ENCODE data around the gene STARD4. TPM values are rescaled to one million over a fixed set of nuclear protein-coding genes. Genes with fewer than 3 reads are reported as not detected.

STARD4 gene
- total and polyA plus RNA-seq, 9 of the 15 experiments (the other 6 are each of a cell fraction or from before 2014, with no cell fraction given) = 28.4 to 88.0 (median 34.0) TPM

DNA sequence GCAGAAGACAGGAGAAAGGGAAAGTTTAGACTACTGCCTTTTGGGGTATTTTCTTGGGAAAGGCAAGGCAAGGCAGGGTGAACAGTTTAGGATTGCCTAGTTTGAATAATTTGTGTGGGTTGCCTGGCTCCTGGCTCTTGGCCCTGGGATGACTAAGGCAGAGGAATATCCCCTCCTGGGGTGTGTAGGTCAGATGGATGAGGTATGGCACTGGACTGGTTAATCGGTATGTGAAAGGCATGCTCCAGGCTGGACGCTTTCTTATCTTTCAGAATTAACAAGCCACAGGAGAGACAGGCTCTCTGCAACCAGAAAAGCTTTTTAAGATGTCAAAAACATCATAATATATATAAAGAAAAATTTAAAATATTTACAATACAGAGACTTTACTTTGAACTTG is 58.6 kb downstream of the STARD4 start:
- CTCF ChIA-PET (ENCODE audit: low intra/inter-chr PET ratio) = no interaction called here
- H3K9me1 ChIP-seq (ENCODE audit: control insufficient read depth, insufficient read depth, low read length) = no peaks in the 10 kb centered on the region
- peaks cover 0 to 6% of the 10 kb centered on the region in 2 experiments; a peak in 4 of 5 replicates for H3K27me3 ChIP-seq (ENCODE audit: control insufficient read depth in 2 of 2, insufficient read depth in 2 of 2, low read length in 2 of 2)
- H3K27ac ChIP-seq (ENCODE audit: extremely low read depth, low read depth, low read length) = no peak overlapping the region
- H4K20me1 ChIP-seq (replicated peaks; ENCODE audit: control insufficient read depth, insufficient read depth, low read length) = no peaks in the 10 kb centered on the region
- no peak for FAIRE-seq
- H3K36me3 ChIP-seq (ENCODE audit: control insufficient read depth, insufficient read depth, low read length) = no peaks in the 10 kb centered on the region
- H3K9me3 ChIP-seq (replicated peaks; ENCODE audit: control insufficient read depth, insufficient read depth, low read depth, low read length) = no peaks in the 10 kb centered on the region
- no peak overlapping the region for H2AFZ ChIP-seq (ENCODE audit: low read depth, low read length)
- no peak overlapping the region for H3K4me2 ChIP-seq (ENCODE audit: insufficient read depth, low read length)
- no peak overlapping the region for H3K9ac ChIP-seq (ENCODE audit: insufficient read depth in 1 of 2, low read depth in 2 of 2, low read length in 2 of 2)
- no peaks in the 10 kb centered on the region for H3K4me1 ChIP-seq (replicated peaks in 1 of 2; ENCODE audit: control insufficient read depth in 2 of 2, insufficient read depth in 2 of 2, low read length in 2 of 2)
- no peaks in the 10 kb centered on the region for H3K79me2 ChIP-seq (ENCODE audit: control insufficient read depth, insufficient read depth, low read length)
- ATAC-seq = no peak
- in situ Hi-C loops (cut with MboI) = no loop called here
- intact Hi-C loops (cut with micrococcal nuclease) = no loop called here
- WGBS (ENCODE audit: insufficient coverage, low coverage, missing lambda C conversion rate) = 3% methylated on average over 2 of the region's 2 CpGs
- no TSS peak for BruUV-seq (replicated peaks)
- no peak for DNase-seq (ENCODE audit: extremely low read depth in 1 of 4, low spot score in 3 of 4)
- no peak overlapping the region for H3K4me3 ChIP-seq
- POLR2A ChIA-PET = no interaction called here
- TF ChIP-seq CBFA2T2 (conservative IDR thresholded peaks at IDR 0.05) = no peak
- TF ChIP-seq, protein P1, sequence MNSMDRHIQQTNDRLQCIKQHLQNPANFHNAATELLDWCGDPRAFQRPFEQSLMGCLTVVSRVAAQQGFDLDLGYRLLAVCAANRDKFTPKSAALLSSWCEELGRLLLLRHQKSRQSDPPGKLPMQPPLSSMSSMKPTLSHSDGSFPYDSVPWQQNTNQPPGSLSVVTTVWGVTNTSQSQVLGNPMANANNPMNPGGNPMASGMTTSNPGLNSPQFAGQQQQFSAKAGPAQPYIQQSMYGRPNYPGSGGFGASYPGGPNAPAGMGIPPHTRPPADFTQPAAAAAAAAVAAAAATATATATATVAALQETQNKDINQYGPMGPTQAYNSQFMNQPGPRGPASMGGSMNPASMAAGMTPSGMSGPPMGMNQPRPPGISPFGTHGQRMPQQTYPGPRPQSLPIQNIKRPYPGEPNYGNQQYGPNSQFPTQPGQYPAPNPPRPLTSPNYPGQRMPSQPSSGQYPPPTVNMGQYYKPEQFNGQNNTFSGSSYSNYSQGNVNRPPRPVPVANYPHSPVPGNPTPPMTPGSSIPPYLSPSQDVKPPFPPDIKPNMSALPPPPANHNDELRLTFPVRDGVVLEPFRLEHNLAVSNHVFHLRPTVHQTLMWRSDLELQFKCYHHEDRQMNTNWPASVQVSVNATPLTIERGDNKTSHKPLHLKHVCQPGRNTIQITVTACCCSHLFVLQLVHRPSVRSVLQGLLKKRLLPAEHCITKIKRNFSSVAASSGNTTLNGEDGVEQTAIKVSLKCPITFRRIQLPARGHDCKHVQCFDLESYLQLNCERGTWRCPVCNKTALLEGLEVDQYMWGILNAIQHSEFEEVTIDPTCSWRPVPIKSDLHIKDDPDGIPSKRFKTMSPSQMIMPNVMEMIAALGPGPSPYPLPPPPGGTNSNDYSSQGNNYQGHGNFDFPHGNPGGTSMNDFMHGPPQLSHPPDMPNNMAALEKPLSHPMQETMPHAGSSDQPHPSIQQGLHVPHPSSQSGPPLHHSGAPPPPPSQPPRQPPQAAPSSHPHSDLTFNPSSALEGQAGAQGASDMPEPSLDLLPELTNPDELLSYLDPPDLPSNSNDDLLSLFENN (IDR thresholded peaks at IDR 0.05; ENCODE audit: low read depth in 2 of 2, low read length in 2 of 2) = no peak
- no peak for TF ChIP-seq ETV6 (IDR thresholded peaks at IDR 0.05; ENCODE audit: borderline replicate concordance in 1 of 2, low read depth in 2 of 2, low read length in 1 of 2)
- TF ChIP-seq ETV6 (CRISPR knock-in tag; IDR thresholded peaks at IDR 0.05; ENCODE audit: borderline replicate concordance) = no peak
- TF ChIP-seq, protein P2, sequence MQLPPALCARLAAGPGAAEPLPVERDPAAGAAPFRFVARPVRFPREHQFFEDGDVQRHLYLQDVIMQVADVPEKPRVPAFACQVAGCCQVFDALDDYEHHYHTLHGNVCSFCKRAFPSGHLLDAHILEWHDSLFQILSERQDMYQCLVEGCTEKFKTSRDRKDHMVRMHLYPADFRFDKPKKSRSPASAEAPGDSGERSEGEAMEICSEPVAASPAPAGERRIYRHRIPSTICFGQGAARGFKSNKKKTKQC (CRISPR knock-in tag; IDR thresholded peaks at IDR 0.05) = no peak
- no peak for TF ChIP-seq CTBP1 (IDR thresholded peaks at IDR 0.05; ENCODE audit: borderline replicate concordance)
- TF ChIP-seq HMG20A (CRISPR knock-in tag; conservative IDR thresholded peaks at IDR 0.05) = no peak
- TF ChIP-seq, protein P3, sequence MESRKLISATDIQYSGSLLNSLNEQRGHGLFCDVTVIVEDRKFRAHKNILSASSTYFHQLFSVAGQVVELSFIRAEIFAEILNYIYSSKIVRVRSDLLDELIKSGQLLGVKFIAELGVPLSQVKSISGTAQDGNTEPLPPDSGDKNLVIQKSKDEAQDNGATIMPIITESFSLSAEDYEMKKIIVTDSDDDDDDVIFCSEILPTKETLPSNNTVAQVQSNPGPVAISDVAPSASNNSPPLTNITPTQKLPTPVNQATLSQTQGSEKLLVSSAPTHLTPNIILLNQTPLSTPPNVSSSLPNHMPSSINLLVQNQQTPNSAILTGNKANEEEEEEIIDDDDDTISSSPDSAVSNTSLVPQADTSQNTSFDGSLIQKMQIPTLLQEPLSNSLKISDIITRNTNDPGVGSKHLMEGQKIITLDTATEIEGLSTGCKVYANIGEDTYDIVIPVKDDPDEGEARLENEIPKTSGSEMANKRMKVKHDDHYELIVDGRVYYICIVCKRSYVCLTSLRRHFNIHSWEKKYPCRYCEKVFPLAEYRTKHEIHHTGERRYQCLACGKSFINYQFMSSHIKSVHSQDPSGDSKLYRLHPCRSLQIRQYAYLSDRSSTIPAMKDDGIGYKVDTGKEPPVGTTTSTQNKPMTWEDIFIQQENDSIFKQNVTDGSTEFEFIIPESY (CRISPR knock-in tag; IDR thresholded peaks at IDR 0.05) = no peak
- no peak for TF ChIP-seq ZNF316 (IDR thresholded peaks at IDR 0.05)
- no peak for TF ChIP-seq ARNT (IDR thresholded peaks at IDR 0.05)
- no peak for TF ChIP-seq CBX5 (IDR thresholded peaks at IDR 0.05; ENCODE audit: borderline replicate concordance, low read depth)
- TF ChIP-seq, protein P4, sequence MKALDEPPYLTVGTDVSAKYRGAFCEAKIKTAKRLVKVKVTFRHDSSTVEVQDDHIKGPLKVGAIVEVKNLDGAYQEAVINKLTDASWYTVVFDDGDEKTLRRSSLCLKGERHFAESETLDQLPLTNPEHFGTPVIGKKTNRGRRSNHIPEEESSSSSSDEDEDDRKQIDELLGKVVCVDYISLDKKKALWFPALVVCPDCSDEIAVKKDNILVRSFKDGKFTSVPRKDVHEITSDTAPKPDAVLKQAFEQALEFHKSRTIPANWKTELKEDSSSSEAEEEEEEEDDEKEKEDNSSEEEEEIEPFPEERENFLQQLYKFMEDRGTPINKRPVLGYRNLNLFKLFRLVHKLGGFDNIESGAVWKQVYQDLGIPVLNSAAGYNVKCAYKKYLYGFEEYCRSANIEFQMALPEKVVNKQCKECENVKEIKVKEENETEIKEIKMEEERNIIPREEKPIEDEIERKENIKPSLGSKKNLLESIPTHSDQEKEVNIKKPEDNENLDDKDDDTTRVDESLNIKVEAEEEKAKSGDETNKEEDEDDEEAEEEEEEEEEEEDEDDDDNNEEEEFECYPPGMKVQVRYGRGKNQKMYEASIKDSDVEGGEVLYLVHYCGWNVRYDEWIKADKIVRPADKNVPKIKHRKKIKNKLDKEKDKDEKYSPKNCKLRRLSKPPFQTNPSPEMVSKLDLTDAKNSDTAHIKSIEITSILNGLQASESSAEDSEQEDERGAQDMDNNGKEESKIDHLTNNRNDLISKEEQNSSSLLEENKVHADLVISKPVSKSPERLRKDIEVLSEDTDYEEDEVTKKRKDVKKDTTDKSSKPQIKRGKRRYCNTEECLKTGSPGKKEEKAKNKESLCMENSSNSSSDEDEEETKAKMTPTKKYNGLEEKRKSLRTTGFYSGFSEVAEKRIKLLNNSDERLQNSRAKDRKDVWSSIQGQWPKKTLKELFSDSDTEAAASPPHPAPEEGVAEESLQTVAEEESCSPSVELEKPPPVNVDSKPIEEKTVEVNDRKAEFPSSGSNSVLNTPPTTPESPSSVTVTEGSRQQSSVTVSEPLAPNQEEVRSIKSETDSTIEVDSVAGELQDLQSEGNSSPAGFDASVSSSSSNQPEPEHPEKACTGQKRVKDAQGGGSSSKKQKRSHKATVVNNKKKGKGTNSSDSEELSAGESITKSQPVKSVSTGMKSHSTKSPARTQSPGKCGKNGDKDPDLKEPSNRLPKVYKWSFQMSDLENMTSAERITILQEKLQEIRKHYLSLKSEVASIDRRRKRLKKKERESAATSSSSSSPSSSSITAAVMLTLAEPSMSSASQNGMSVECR (CRISPR knock-in tag; IDR thresholded peaks at IDR 0.05) = no peak
- TF ChIP-seq ZNF134 (CRISPR knock-in tag; conservative IDR thresholded peaks at IDR 0.05) = no peak
- TF ChIP-seq NEUROD1 (IDR thresholded peaks at IDR 0.05; ENCODE audit: borderline replicate concordance, low read depth, low read length, partially characterized antibody) = no peak

All from K562 (cell line).